Measurements from ENCODE around the gene DMXL1.

Gene DMXL1, protein sequence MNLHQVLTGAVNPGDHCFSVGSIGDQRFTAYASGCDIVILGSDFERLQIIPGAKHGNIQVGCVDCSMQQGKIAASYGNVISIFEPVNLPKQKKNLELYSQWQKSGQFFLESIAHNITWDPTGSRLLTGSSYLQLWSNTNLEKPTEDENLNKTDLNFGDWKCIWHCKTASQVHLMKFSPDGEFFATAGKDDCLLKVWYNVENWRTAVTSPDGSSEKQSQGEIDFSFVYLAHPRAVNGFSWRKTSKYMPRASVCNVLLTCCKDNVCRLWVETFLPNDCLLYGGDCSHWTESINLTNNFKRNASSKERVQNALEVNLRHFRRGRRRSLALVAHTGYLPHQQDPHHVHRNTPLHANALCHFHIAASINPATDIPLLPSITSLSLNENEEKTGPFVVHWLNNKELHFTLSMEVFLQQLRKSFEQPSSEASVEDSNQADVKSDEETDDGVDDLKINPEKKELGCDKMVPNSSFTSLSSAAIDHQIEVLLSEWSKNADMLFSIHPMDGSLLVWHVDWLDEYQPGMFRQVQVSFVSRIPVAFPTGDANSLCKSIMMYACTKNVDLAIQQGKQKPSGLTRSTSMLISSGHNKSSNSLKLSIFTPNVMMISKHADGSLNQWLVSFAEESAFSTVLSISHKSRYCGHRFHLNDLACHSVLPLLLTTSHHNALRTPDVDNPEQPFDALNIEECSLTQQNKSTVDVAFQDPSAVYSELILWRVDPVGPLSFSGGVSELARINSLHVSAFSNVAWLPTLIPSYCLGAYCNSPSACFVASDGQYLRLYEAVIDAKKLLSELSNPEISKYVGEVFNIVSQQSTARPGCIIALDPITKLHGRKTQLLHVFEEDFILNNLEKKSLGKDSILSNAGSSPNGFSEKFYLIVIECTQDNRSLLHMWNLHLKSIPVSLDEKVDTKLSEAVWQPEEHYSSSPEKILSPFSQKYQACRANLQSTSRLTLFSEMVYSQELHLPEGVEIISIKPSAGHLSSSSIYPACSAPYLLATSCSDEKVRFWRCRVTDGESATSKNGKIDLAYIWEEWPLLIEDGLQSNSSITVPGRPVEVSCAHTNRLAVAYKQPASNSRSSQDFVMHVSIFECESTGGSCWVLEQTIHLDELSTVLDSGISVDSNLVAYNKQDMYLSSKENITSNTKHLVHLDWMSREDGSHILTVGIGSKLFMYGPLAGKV (N-terminal part only)

DNA sequence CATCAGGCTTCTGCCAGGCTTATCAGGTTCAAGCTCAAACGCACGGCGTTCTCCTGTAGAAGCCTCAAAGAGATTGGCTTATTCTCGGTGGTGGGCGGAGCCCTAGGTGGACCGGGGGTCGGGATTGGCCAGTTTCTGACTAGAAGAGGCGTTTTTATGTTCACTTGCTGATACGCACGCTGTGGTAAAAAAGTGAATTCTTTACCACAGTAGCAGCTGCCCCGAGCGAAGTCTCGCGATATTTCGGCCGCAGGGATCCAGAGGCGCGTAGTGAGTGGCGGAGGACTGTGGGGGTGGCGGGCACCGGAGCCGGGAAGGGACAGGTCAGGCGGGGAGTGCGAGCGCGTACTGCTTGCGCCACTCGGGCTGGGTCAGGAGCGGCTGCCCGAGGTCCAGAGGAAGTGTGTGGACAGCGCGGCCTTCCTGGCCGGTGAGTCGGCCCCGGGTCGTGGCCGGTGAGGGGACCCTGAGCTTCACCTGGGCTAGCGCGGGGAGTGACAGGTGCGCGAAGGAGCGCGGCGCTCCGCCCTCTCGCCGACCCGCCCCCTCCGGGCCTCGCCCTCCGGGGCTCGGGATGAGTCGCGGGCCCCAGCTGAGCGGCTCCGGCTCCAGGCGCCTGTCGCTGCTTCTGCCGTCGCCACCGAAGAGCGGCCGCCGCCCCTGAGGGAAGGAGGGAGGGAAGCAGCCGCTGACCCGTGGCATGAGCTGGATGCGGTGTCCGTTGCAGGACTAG is at the start of gene DMXL1:
TSS of gene DMXL1 (plus strand) at position 260 of the 733 bp plus-strand sequence. CDS start 483 bp downstream, outside the sequence.
- H3K27ac ChIP-seq, result peak within 1 kb of the TSS; percentile 86
- TF ChIP-seq, protein P1, sequence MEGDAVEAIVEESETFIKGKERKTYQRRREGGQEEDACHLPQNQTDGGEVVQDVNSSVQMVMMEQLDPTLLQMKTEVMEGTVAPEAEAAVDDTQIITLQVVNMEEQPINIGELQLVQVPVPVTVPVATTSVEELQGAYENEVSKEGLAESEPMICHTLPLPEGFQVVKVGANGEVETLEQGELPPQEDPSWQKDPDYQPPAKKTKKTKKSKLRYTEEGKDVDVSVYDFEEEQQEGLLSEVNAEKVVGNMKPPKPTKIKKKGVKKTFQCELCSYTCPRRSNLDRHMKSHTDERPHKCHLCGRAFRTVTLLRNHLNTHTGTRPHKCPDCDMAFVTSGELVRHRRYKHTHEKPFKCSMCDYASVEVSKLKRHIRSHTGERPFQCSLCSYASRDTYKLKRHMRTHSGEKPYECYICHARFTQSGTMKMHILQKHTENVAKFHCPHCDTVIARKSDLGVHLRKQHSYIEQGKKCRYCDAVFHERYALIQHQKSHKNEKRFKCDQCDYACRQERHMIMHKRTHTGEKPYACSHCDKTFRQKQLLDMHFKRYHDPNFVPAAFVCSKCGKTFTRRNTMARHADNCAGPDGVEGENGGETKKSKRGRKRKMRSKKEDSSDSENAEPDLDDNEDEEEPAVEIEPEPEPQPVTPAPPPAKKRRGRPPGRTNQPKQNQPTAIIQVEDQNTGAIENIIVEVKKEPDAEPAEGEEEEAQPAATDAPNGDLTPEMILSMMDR (conservative IDR thresholded peaks at IDR 0.05), result no peak
- no peak; the same call in 1 of the 2 replicates for TF ChIP-seq ZFX (IDR thresholded peaks at IDR 0.05)

DNA sequence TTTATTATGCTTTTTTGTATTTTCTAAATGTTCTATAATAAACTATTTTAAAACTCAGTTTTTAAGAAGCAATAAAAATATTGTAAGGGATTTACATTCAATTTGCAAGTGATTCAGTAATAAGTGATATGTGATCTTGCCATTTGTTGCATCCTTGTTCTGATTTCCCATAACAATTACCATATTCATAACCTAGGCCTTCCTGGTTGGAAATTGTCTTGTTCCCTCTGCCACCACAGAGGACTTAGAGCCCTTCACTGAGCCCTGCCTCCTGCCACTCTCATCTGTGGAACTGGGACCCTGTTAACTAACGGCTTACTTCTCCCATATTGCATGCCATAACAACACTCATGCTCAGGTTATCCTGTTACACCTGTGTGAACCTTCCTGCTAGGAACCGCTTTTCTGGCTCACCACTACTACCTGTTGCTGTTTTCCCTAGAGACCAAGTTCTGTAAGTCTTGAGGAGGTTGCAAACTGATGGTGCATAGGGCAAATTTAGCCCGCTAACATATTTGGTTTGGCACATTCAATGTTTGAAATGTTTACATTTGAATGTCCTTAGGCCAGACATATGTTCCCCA is 49.6 kb upstream of the DMXL1 start:
- H3K27ac ChIP-seq, result no peak overlapping the region

DNA sequence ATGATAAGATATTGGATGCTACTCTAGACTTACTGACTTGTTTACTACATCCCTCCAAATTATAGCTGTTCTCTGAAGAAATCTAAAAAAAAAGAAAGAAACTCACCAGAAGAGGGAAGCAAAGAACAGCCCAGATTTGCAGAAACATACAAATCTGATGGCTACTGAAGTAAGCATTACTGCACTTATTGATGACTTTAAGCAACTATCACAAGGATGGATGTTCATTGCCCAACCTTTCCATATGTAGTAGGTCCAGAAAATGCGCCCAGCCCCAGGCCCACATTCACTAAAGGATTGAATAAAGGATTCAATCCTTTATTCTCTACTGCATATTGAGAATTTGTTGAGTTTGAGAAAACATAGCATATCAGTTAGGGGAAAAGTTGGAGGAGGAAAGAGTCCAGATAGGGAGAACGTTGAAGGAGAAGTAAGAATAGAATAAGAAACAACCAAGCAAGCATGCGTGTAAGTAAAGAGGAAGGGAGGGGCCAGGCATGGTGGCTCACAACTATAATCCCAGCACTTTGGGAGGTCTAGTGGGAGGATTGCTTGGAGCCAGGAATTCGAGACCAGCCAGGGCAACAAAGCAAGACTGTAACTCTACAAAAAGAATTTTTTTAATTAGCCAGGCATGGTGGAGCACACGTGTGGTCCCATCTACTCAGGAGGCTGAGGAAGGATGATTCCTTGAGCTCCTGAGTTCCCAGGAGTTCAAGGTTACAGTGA is 48.7 kb upstream of the DMXL1 start:
- TF ChIP-seq ZFX (IDR thresholded peaks at IDR 0.05), result no peak
- TF ChIP-seq, protein P1 (conservative IDR thresholded peaks at IDR 0.05), result peak; percentile 79
- no peak overlapping the region for H3K27ac ChIP-seq

More for the DNA sequence above, 49.6 kb upstream of the DMXL1 start:
- TF ChIP-seq ZFX (IDR thresholded peaks at IDR 0.05), result no peak
- TF ChIP-seq, protein P1 (conservative IDR thresholded peaks at IDR 0.05), result no peak

DNA sequence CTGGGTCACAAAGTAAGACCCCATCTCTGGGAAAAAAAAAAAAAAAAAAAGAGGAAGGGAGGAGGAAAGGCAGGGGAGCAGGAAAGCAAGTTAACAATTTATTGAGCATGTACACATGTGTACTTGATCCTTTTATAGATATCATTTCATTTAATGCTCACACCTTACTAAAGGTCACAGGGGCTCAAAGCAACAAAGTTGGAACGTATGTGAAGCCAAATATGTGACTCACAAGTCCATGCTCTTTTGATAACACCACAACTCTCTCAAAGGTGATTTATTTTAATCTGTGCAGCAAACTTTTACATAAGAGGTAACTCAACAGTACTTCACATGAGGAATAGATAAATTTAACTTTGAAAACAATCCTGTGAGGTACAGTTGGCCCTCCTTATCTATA is 48.1 kb upstream of the DMXL1 start:
- H3K27ac ChIP-seq, result no peak overlapping the region
- TF ChIP-seq ZFX (IDR thresholded peaks at IDR 0.05), result no peak
- TF ChIP-seq, protein P1 (conservative IDR thresholded peaks at IDR 0.05), result no peak

DNA sequence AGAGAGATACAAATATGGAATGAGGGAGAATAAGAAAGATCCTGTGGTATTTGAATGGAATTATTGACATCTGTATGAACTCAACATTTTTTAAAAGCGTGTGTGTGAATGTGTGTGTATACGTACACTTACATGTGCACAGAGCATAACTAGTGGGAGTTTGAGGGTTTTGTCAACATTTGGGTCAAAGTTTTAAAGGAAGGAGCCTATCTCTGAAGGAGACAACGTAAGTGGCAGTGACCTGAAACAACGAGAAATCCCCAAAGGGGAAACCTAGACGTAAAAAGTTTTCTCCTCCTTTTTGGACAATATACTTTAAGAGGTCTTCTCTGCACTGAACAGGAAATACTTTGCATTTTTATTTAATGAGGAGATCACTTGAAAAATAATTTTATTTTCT is 42.3 kb upstream of the DMXL1 start:
- H3K27ac ChIP-seq, result no peak overlapping the region
- TF ChIP-seq, protein P1 (conservative IDR thresholded peaks at IDR 0.05), result no peak
- TF ChIP-seq ZFX (IDR thresholded peaks at IDR 0.05), result no peak
